Activated CD4-positive, alpha-beta T cell treated with anti-CD3 and anti-CD28 coated beads, Interleukin-2, Interleukin-4, amounts not matched to agents 100 ng/mL and 50 ng/mL, durations not matched to agents 16 hours and 8 hours (primary cell): Measurements from ENCODE around the gene TNNC1.

Experiments
- DNase-seq: peaks from one replicate; pipeline ENCODE4 v3.0.0-alpha.2; 2020; ENCODE audit warnings: low spot score

The TNNC1 gene

GRCh38 chr3:52401551-52401950 is 52.3 kb downstream of the TNNC1 start:
- DNase-seq = no peak
